SH-SY5Y (cell line): Measurements from ENCODE around the gene PREP.

Experiments used
- GATA2 ChIP-seq: IDR thresholded peaks from 2 replicates; pipeline ENCODE4 v1.6.1; 2011; ENCODE audit warnings: mild to moderate bottlenecking, low read depth, low read length
- GATA3 ChIP-seq: IDR thresholded peaks from 2 replicates; pipeline ENCODE4 v1.6.1; 2011; ENCODE audit warnings: low read depth, mild to moderate bottlenecking, low read length, moderate library complexity

DNA sequence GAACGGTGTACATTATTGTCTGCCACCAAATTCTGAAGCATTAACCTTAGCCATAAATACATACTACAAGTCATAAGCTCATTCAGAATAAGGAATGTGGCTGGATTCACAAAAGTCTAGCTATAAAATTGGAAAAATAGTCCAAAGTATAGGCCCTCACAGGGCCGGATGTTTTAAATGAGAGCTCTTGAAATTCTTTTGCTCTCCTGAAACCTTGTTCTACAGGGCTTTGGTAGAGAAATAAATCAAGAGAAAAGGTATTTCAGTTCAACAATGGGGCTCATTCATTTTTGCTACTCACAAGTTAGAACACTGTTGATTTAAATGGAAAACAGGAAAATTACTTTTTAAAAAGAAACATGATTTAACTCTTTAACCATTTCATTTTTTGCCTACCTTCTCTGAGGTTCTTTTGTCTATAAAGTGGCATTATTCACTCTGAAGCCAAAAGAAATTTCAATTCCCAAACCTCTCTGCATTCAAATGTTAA lies 58.0 kb downstream of the PREP start:
- TF ChIP-seq GATA2 (no peak), GATA3 (no peak)
